Gastroesophageal sphincter (tissue), 3 donors: Measurements from ENCODE around the gene VSTM2B.

Experiments used
- CTCF ChIP-seq, 4 experiments: fragments of 200-600 bp in 2 of 4; fragments of 450-650 bp in 2 of 4; sonication (generic) in 1 of 4; IDR thresholded peaks; one replicate each; pipeline ENCODE4 v1.5.1; 2017 to 2019; ENCODE audit warnings: antibody characterized with exemption in 4 of 4, mild to moderate bottlenecking in 2 of 4, moderate library complexity in 2 of 4
- POLR2A ChIP-seq, 2 donors: fragments of 450-650 bp; IDR thresholded peaks; one replicate each; pipeline ENCODE4 v1.6.1; 2017; ENCODE audit warnings: antibody characterized with exemption in 2 of 2, mild to moderate bottlenecking in 2 of 2, moderate library complexity in 1 of 2
- POLR2AphosphoS5 ChIP-seq: sonication (generic); formaldehyde crosslinking; IDR thresholded peaks from one replicate; pipeline ENCODE4 v1.6.1; 2017; ENCODE audit warnings: antibody characterized with exemption

- TF ChIP-seq CTCF (IDR thresholded peaks at IDR 0.05) (no peak), POLR2A (IDR thresholded peaks at IDR 0.05) (no peak), POLR2AphosphoS5 (no peak)
These were observed 23.3 kb upstream of the VSTM2B start for GRCh38 chr19:29502581-29502850.
